ENCODE data around the gene AOX1.

GRCh38 chr2:200619279-200619678 is 33.5 kb downstream of the AOX1 start:
- TF ChIP-seq CTCF (IDR thresholded peaks at IDR 0.05) = no peak
- no peak for TF ChIP-seq POLR2A (IDR thresholded peaks at IDR 0.05)

Data from thyroid gland (tissue), 4 donors.